Prostate gland (tissue), 2 donors: ENCODE results near the gene ANKFY1. TPM values are rescaled to one million over a fixed set of nuclear protein-coding genes. Genes with fewer than 3 reads are reported as not detected.
A peak's percentile ranks its signal among the peaks of the same experiment; 100 is the strongest.

Source experiments
- DNase-seq: peaks from one replicate; pipeline ENCODE4 v3.0.0-alpha.2; 2019; ENCODE audit warnings: low spot score
- H3K27ac ChIP-seq, 2 donors: fragments of 200-600 bp; sonication (generic); 2 replicates each; pipeline ENCODE4 v1.5.1; 2017 to 2019
- H3K27me3 ChIP-seq: fragments of 200-600 bp; sonication (generic); replicated peaks from 2 replicates; pipeline ENCODE4 v1.5.1; 2019; ENCODE audit not compliant: insufficient read depth
- H3K36me3 ChIP-seq, 2 donors: fragments of 200-600 bp; sonication (generic); 1 replicate in 1 of 2; 2 replicates in 1 of 2; pipeline versions ENCODE4 v1.5.1 to v1.8.1; 2017 to 2019
- H3K4me1 ChIP-seq: fragments of 200-600 bp; sonication (generic); replicated peaks from 2 replicates; pipeline ENCODE4 v1.5.1; 2019
- H3K4me3 ChIP-seq, 2 donors: fragments of 200-600 bp; sonication (generic); 2 replicates each; pipeline ENCODE4 v1.5.1; 2017 to 2019
- H3K9me3 ChIP-seq: fragments of 200-600 bp; sonication (generic); 2 replicates; pipeline ENCODE4 v1.5.1; 2017
- POLR2A ChIP-seq: fragments of 450-650 bp; IDR thresholded peaks from one replicate; pipeline ENCODE4 v1.6.1; 2016; ENCODE audit warnings: antibody characterized with exemption, mild to moderate bottlenecking
- POLR2AphosphoS5 ChIP-seq: sonication (generic); formaldehyde crosslinking; IDR thresholded peaks from one replicate; pipeline ENCODE4 v1.6.1; 2017; ENCODE audit warnings: antibody characterized with exemption
- WGBS: methylation state at CpG from one replicate; pipeline ENCODE4 v1.1.5; 2018; 5-methylcytosine and 5-hydroxymethylcytosine counted together
- intact Hi-C: fragments of 100-400 bp; cut with DNase I; formaldehyde crosslinking; loops from one replicate; pipeline ENCODE4 v1.14.2; 2022
- total RNA-seq, 2 donors: library from RNA; depleted of rRNA; stranded (reverse); fragments of >200 nt; gene quantifications; one replicate each; pipeline ENCODE4 v1.1.0, GENCODE V29; 2016
- TF ChIP-seq, protein P1 (sequence below), 4 experiments: fragments of 200-600 bp in 2 of 4; fragments of 450-650 bp in 2 of 4; sonication (generic) in 2 of 4; IDR thresholded peaks; 1 replicate in 3 of 4; 2 replicates in 1 of 4; pipeline ENCODE4 v1.5.1; 2016 to 2019; ENCODE audit warnings: antibody characterized with exemption in 4 of 4, mild to moderate bottlenecking in 2 of 4, moderate library complexity in 2 of 4

ANKFY1 gene
- 10 to 100 TPM; 35.2 to 46.0 TPM for total RNA-seq

GRCh38 chr17:4263282-4264215 is at the start of gene ANKFY1:
Gene ANKFY1 (minus strand): TSS chr17:4263979. CDS start chr17:4263941, 38 bp downstream.
- TF ChIP-seq POLR2A: peak; percentile 72
- TF ChIP-seq POLR2AphosphoS5: peak; percentile 93
- TF ChIP-seq, protein P1, sequence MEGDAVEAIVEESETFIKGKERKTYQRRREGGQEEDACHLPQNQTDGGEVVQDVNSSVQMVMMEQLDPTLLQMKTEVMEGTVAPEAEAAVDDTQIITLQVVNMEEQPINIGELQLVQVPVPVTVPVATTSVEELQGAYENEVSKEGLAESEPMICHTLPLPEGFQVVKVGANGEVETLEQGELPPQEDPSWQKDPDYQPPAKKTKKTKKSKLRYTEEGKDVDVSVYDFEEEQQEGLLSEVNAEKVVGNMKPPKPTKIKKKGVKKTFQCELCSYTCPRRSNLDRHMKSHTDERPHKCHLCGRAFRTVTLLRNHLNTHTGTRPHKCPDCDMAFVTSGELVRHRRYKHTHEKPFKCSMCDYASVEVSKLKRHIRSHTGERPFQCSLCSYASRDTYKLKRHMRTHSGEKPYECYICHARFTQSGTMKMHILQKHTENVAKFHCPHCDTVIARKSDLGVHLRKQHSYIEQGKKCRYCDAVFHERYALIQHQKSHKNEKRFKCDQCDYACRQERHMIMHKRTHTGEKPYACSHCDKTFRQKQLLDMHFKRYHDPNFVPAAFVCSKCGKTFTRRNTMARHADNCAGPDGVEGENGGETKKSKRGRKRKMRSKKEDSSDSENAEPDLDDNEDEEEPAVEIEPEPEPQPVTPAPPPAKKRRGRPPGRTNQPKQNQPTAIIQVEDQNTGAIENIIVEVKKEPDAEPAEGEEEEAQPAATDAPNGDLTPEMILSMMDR (IDR thresholded peaks at IDR 0.05): peak in 2 of 4 experiments; percentile 33 to 35
- peak; percentile 93 for DNase-seq
- Histone ChIP-seq H3K9me3 (no peaks in the 10 kb centered on the region), H3K27ac (peak within 1 kb of the TSS; percentile 71 to 86), H3K27me3 (no peaks in the 10 kb centered on the region), H3K4me3 (peak within 1 kb of the TSS; percentile 99), H3K4me1 (no peaks in the 10 kb centered on the region), H3K36me3 (no peaks in the 10 kb centered on the region)
- under 1% methylated on average over 70 of the region's 85 CpGs for WGBS
- intact Hi-C loops: loop anchor here (5.0 kb wide), 1 partner anchor 41 kb away; no protein-coding TSS in a partner anchor

DNA sequence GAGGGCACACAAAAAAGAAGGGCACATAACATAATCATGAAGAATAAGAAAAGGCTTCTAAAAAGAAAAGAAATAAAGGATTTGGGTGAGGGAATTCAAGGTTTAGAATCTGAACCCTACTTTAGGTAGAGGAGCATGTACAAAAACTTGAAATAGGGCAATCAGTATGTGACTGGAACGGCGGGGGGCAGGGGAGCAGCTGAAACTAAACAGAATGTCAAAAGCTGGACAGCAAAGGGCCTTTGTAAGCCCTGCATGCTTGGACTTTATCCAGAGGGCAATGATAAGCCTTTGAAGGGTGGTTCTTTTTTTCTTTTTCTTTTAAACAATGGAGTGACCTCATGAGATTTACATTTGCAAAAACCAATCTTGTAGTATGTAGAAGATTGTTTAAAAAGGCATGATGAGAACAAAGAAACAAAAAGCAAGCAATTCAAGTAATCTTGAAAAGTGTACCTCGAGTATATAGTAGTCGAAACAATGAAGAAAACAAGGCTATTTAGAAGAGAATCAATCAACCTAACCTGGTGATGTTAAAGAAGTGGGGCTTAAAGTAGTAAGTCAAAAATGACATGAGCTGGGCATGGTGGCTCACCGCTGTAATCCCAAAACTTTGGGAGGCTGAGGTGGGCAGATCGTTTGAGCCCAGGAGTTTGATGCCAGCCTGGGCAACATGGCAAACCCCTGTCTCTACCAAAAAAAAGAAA is 46.7 kb upstream of the ANKFY1 start:
- H3K4me1 ChIP-seq: peaks cover 7% of the 10 kb centered on the region
- peak overlapping the region in 1 of 2 donors; percentile 44 for H3K27ac ChIP-seq
- no peak overlapping the region for H3K4me3 ChIP-seq
- WGBS: 73% methylated on average over 6 of the region's 6 CpGs
- H3K27me3 ChIP-seq: no peaks in the 10 kb centered on the region
- intact Hi-C loops: no loop called here
- no peak for TF ChIP-seq POLR2A
- TF ChIP-seq, protein P1 (IDR thresholded peaks at IDR 0.05): no peak
- no peak for TF ChIP-seq POLR2AphosphoS5
- no peaks in the 10 kb centered on the region for H3K36me3 ChIP-seq
- DNase-seq: no peak
- no peaks in the 10 kb centered on the region for H3K9me3 ChIP-seq

- no peaks in the 10 kb centered on the region for H3K36me3 ChIP-seq
- peaks cover 7% of the 10 kb centered on the region for H3K4me1 ChIP-seq
- DNase-seq: peak; percentile 21
- H3K4me3 ChIP-seq: no peak overlapping the region
- H3K27ac ChIP-seq: peak overlapping the region in 1 of 2 donors; percentile 44
- TF ChIP-seq POLR2AphosphoS5: peak; percentile 30
- TF ChIP-seq, protein P1 (IDR thresholded peaks at IDR 0.05): no peak
- no peak for TF ChIP-seq POLR2A
- no peaks in the 10 kb centered on the region for H3K9me3 ChIP-seq
- WGBS: 11% methylated on average over 1 of the region's 1 CpG
- intact Hi-C loops: loop anchor here (10.0 kb wide), 1 partner anchor 105 kb away; no protein-coding TSS in a partner anchor
- no peaks in the 10 kb centered on the region for H3K27me3 ChIP-seq
Observed at GRCh38 chr17:4309897-4310296, 46.1 kb upstream of the ANKFY1 start.

GRCh38 chr17:4307179-4307930 is 43.6 kb upstream of the ANKFY1 start:
- Histone ChIP-seq H3K4me3 (no peak overlapping the region), H3K4me1 (peaks cover 7% of the 10 kb centered on the region), H3K27ac (no peak overlapping the region), H3K36me3 (no peaks in the 10 kb centered on the region), H3K27me3 (no peaks in the 10 kb centered on the region), H3K9me3 (no peaks in the 10 kb centered on the region)
- no peak for DNase-seq
- TF ChIP-seq POLR2AphosphoS5 (no peak), POLR2A (no peak)
- TF ChIP-seq, protein P1 (IDR thresholded peaks at IDR 0.05): no peak
- WGBS: 86% methylated on average over 7 of the region's 7 CpGs
- intact Hi-C loops: loop anchor here (10.0 kb wide), 1 partner anchor 107 kb away; no protein-coding TSS in a partner anchor
